Measurements from ENCODE around the gene PGGT1B. TPM values are rescaled to one million over a fixed set of nuclear protein-coding genes. Genes with fewer than 3 reads are reported as not detected.

PGGT1B gene
- total and polyA plus RNA-seq, 9 of the 15 experiments (the other 6 are each of a cell fraction or from before 2014, with no cell fraction given): 5.3 to 33.7 (median 19.8) TPM

DNA sequence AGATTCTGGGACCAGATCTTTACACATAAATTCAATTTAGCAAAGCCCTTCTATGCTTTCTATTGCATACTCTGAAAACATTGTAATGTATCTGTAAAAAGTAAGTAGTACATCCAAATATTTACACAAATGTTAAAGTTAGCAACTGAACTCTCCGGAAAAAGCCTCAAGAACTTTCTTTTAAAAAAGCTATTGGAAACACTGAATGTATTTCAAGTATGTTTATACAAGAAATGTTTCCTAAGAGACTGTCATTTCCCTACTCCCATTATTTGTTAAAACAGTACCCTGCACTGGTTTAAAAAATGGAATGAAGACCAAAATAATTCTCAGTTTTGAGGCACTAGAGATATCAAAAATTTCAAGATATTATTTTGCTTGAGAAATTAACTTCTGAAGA is 48.1 kb downstream of the PGGT1B start (continued):
- TF ChIP-seq, protein P1, sequence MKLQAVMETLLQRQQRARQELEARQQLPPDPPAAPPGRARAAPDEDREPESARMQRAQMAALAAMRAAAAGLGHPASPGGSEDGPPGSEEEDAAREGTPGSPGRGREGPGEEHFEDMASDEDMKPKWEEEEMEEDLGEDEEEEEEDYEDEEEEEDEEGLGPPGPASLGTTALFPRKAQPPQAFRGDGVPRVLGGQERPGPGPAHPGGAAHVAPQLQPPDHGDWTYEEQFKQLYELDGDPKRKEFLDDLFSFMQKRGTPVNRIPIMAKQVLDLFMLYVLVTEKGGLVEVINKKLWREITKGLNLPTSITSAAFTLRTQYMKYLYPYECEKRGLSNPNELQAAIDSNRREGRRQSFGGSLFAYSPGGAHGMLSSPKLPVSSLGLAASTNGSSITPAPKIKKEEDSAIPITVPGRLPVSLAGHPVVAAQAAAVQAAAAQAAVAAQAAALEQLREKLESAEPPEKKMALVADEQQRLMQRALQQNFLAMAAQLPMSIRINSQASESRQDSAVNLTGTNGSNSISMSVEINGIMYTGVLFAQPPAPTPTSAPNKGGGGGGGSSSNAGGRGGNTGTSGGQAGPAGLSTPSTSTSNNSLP (IDR thresholded peaks at IDR 0.05; ENCODE audit: borderline replicate concordance, low read depth, low read length): no peak

DNA sequence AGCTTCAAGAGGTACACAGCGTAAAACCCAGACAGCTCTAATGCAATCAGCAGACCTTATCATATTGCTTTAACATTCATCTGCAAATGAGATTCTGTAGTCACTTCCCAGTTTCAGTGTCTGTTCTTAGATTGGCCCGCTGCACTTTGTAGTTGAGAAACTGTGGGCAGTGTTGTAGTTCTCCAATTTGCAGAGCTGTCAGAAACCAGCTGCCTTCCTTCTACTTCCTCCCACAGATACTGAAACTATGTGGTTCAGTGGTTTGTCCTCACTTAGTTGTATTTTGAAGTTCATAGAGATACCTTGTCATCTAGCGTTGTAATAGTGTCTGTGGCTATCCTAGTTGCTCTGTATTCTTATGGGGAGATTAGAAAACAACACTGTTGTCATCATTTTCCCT is 53.4 kb downstream of the PGGT1B start:
- Histone ChIP-seq H3K27ac (ENCODE audit: extremely low read depth, low read depth, low read length) (no peak overlapping the region), H3K27me3 (ENCODE audit: control insufficient read depth in 2 of 2, insufficient read depth in 2 of 2, low read length in 2 of 2) (no peaks in the 10 kb centered on the region), H3K4me3 (no peak overlapping the region), H3K9ac (ENCODE audit: insufficient read depth in 1 of 2, low read depth in 2 of 2, low read length in 2 of 2) (no peak overlapping the region), H3K9me3 (replicated peaks; ENCODE audit: control insufficient read depth, insufficient read depth, low read depth, low read length) (no peaks in the 10 kb centered on the region), H3K4me2 (ENCODE audit: insufficient read depth, low read length) (no peak overlapping the region), H3K36me3 (ENCODE audit: control insufficient read depth, insufficient read depth, low read length) (peaks cover 6% of the 10 kb centered on the region; the same call in 2 of the 3 replicates), H3K9me1 (ENCODE audit: control insufficient read depth, insufficient read depth, low read length) (no peaks in the 10 kb centered on the region), H3K4me1 (replicated peaks in 1 of 2; ENCODE audit: control insufficient read depth in 2 of 2, insufficient read depth in 2 of 2, low read length in 2 of 2) (no peaks in the 10 kb centered on the region), H2AFZ (ENCODE audit: low read depth, low read length) (no peak overlapping the region), H3K79me2 (ENCODE audit: control insufficient read depth, insufficient read depth, low read length) (no peaks in the 10 kb centered on the region), H4K20me1 (replicated peaks; ENCODE audit: control insufficient read depth, insufficient read depth, low read length) (no peaks in the 10 kb centered on the region)
- FAIRE-seq: no peak
- TF ChIP-seq ZFP1 (CRISPR knock-in tag; IDR thresholded peaks at IDR 0.05): no peak
- TF ChIP-seq ZSCAN32 (CRISPR knock-in tag; IDR thresholded peaks at IDR 0.05): no peak
- no peak for TF ChIP-seq CHCHD3 (CRISPR knock-in tag; IDR thresholded peaks at IDR 0.05)
- TF ChIP-seq, protein P2, sequence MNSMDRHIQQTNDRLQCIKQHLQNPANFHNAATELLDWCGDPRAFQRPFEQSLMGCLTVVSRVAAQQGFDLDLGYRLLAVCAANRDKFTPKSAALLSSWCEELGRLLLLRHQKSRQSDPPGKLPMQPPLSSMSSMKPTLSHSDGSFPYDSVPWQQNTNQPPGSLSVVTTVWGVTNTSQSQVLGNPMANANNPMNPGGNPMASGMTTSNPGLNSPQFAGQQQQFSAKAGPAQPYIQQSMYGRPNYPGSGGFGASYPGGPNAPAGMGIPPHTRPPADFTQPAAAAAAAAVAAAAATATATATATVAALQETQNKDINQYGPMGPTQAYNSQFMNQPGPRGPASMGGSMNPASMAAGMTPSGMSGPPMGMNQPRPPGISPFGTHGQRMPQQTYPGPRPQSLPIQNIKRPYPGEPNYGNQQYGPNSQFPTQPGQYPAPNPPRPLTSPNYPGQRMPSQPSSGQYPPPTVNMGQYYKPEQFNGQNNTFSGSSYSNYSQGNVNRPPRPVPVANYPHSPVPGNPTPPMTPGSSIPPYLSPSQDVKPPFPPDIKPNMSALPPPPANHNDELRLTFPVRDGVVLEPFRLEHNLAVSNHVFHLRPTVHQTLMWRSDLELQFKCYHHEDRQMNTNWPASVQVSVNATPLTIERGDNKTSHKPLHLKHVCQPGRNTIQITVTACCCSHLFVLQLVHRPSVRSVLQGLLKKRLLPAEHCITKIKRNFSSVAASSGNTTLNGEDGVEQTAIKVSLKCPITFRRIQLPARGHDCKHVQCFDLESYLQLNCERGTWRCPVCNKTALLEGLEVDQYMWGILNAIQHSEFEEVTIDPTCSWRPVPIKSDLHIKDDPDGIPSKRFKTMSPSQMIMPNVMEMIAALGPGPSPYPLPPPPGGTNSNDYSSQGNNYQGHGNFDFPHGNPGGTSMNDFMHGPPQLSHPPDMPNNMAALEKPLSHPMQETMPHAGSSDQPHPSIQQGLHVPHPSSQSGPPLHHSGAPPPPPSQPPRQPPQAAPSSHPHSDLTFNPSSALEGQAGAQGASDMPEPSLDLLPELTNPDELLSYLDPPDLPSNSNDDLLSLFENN (IDR thresholded peaks at IDR 0.05; ENCODE audit: low read depth in 2 of 2, low read length in 2 of 2): no peak
- TF ChIP-seq ZKSCAN8 (CRISPR knock-in tag; IDR thresholded peaks at IDR 0.05): no peak
- no peak for TF ChIP-seq MYC (IDR thresholded peaks at IDR 0.05; ENCODE audit: low read depth, low read length)
- no peak for TF ChIP-seq MYC (CRISPR knock-in tag; IDR thresholded peaks at IDR 0.05; ENCODE audit: borderline replicate concordance, low read depth)
- TF ChIP-seq ZNF707 (CRISPR knock-in tag; conservative IDR thresholded peaks at IDR 0.05): no peak
- no peak for TF ChIP-seq ILF3 (IDR thresholded peaks at IDR 0.05; ENCODE audit: borderline replicate concordance)
- TF ChIP-seq YY1 (IDR thresholded peaks at IDR 0.05; ENCODE audit: borderline replicate concordance in 1 of 3, control insufficient read depth in 1 of 3, extremely low read depth in 1 of 3, insufficient read depth in 3 of 3, insufficient read length in 1 of 3, insufficient replicate concordance in 2 of 3, low read depth in 1 of 3, low read length in 2 of 3): no peak
- ATAC-seq: no peak
- intact Hi-C loops (cut with micrococcal nuclease): no loop called here
- in situ Hi-C loops (cut with MboI): no loop called here
- ChIA-PET CTCF (ENCODE audit: low intra/inter-chr PET ratio) (no interaction called here), POLR2A (no interaction called here)
- no TSS peak for BruUV-seq (replicated peaks)
- WGBS (ENCODE audit: insufficient coverage, low coverage, missing lambda C conversion rate): 94% methylated on average over 3 of the region's 3 CpGs
- DNase-seq (ENCODE audit: extremely low read depth in 1 of 4, low spot score in 3 of 4): no peak
